GM18868 (cell line): ENCODE measurements around the gene TMC5.

Experiments used
- ATAC-seq: cut with Tn5 transposase; IDR thresholded peaks from one replicate; pipeline ENCODE4 v1.9.1; 2021; ENCODE audit warnings: mild to moderate bottlenecking, moderate library complexity; ENCODE audit not compliant: unreplicated experiment

Gene TMC5

GRCh38 chr16:19450186-19450585 lies 32.5 kb downstream of the TMC5 start:
- ATAC-seq: no peak

- no peak for ATAC-seq
Observed at GRCh38 chr16:19458722-19459379, 41.2 kb downstream of the TMC5 start.

- no peak for ATAC-seq
Observed at GRCh38 chr16:19460397-19460796, 42.7 kb downstream of the TMC5 start.

- no peak for ATAC-seq
Observed at GRCh38 chr16:19463468-19464315, 46.0 kb downstream of the TMC5 start.

GRCh38 chr16:19468300-19468699 lies 50.6 kb downstream of the TMC5 start:
- ATAC-seq: no peak

- ATAC-seq: no peak
Observed at GRCh38 chr16:19472482-19472881, 54.8 kb downstream of the TMC5 start.

- no peak for ATAC-seq
Observed at GRCh38 chr16:19474617-19475016, 56.9 kb downstream of the TMC5 start.

- no peak for ATAC-seq
Observed at GRCh38 chr16:19478505-19478904, 60.8 kb downstream of the TMC5 start.

- ATAC-seq: no peak
Observed at GRCh38 chr16:19479302-19479721, 61.6 kb downstream of the TMC5 start.

GRCh38 chr16:19481296-19481695 lies 63.6 kb downstream of the TMC5 start:
- no peak for ATAC-seq

- ATAC-seq: no peak
Observed at GRCh38 chr16:19481769-19482168, 64.1 kb downstream of the TMC5 start.

- no peak for ATAC-seq
Observed at GRCh38 chr16:19482291-19482690, 64.6 kb downstream of the TMC5 start.

- ATAC-seq: no peak
Observed at GRCh38 chr16:19484096-19484495, 66.4 kb downstream of the TMC5 start.

GRCh38 chr16:19485611-19486010 lies 67.9 kb downstream of the TMC5 start:
- ATAC-seq: no peak

- no peak for ATAC-seq
Observed at GRCh38 chr16:19486051-19486450, 68.4 kb downstream of the TMC5 start.

GRCh38 chr16:19486750-19487325 lies 69.2 kb downstream of the TMC5 start:
- ATAC-seq: no peak

GRCh38 chr16:19488213-19488640 lies 70.5 kb downstream of the TMC5 start:
- ATAC-seq: no peak

- ATAC-seq: no peak
Observed at GRCh38 chr16:19490619-19491018, 72.9 kb downstream of the TMC5 start.

GRCh38 chr16:19497176-19497575 lies 79.5 kb downstream of the TMC5 start:
- no peak for ATAC-seq

- no peak for ATAC-seq
Observed at GRCh38 chr16:19499006-19499405, 81.3 kb downstream of the TMC5 start.

GRCh38 chr16:19499481-19499880 lies 81.8 kb downstream of the TMC5 start:
- ATAC-seq: no peak
